HEK293 (cell line): Measurements from ENCODE around the gene OSCAR.

Experiments
- PRDM4 ChIP-seq: fragments of 450-650 bp; formaldehyde crosslinking; IDR thresholded peaks from 2 replicates; pipeline ENCODE4 v1.5.1; 2017; ENCODE audit warnings: missing biosample characterization, missing genetic modification characterization
- RBAK ChIP-seq: fragments of 450-650 bp; formaldehyde crosslinking; IDR thresholded peaks from 2 replicates; pipeline ENCODE4 v1.5.1; 2016; ENCODE audit warnings: missing biosample characterization, missing genetic modification characterization
- SP2 ChIP-seq: fragments of 450-650 bp; formaldehyde crosslinking; IDR thresholded peaks from 2 replicates; pipeline ENCODE4 v1.5.1; 2016; ENCODE audit warnings: missing biosample characterization, missing genetic modification characterization
- TCF7L2 ChIP-seq: IDR thresholded peaks from 2 replicates; pipeline ENCODE4 v1.6.1; 2011; ENCODE audit warnings: low read depth, mild to moderate bottlenecking, inconsistent platforms, low read length, moderate library complexity, borderline replicate concordance
- ZNF114 ChIP-seq: fragments of 450-650 bp; formaldehyde crosslinking; IDR thresholded peaks from 2 replicates; pipeline ENCODE4 v1.5.0; 2017; ENCODE audit warnings: missing biosample characterization, missing genetic modification characterization
- ZNF133 ChIP-seq: fragments of 450-650 bp; formaldehyde crosslinking; IDR thresholded peaks from 2 replicates; pipeline ENCODE4 v1.5.1; 2016; ENCODE audit warnings: missing biosample characterization, missing genetic modification characterization
- ZSCAN30 ChIP-seq: fragments of 450-650 bp; IDR thresholded peaks from 2 replicates; pipeline ENCODE4 v1.5.1; 2018; ENCODE audit warnings: missing biosample characterization, mild to moderate bottlenecking, missing genetic modification characterization, moderate library complexity
- TF ChIP-seq, protein P1 (sequence below): fragments of 450-650 bp; formaldehyde crosslinking; IDR thresholded peaks from 2 replicates; pipeline ENCODE4 v1.5.1; 2016; ENCODE audit warnings: missing biosample characterization, missing genetic modification characterization

GRCh38 chr19:54045771-54046170, 54.8 kb downstream of the OSCAR start:
- TF ChIP-seq ZNF133 = no peak
- no peak for TF ChIP-seq ZSCAN30 (tag by site-specific recombination)
- TF ChIP-seq TCF7L2 = no peak
- TF ChIP-seq, protein P1, sequence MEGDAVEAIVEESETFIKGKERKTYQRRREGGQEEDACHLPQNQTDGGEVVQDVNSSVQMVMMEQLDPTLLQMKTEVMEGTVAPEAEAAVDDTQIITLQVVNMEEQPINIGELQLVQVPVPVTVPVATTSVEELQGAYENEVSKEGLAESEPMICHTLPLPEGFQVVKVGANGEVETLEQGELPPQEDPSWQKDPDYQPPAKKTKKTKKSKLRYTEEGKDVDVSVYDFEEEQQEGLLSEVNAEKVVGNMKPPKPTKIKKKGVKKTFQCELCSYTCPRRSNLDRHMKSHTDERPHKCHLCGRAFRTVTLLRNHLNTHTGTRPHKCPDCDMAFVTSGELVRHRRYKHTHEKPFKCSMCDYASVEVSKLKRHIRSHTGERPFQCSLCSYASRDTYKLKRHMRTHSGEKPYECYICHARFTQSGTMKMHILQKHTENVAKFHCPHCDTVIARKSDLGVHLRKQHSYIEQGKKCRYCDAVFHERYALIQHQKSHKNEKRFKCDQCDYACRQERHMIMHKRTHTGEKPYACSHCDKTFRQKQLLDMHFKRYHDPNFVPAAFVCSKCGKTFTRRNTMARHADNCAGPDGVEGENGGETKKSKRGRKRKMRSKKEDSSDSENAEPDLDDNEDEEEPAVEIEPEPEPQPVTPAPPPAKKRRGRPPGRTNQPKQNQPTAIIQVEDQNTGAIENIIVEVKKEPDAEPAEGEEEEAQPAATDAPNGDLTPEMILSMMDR (tag by site-specific recombination) = no peak
- no peak for TF ChIP-seq RBAK (tag by site-specific recombination)
- no peak for TF ChIP-seq ZNF114
- no peak for TF ChIP-seq SP2 (tag by site-specific recombination)
- TF ChIP-seq PRDM4 (tag by site-specific recombination) = no peak
